Ishikawa (cell line): ENCODE measurements around the gene CHD9NB.

Source experiments
- CREB1 ChIP-seq: IDR thresholded peaks from 2 replicates; pipeline ENCODE4 v1.6.1; 2012; ENCODE audit warnings: low read depth
- EGR1 ChIP-seq: IDR thresholded peaks from 2 replicates; pipeline ENCODE4 v1.6.1; 2012
- EP300 ChIP-seq: IDR thresholded peaks from 2 replicates; pipeline ENCODE4 v1.6.1; 2012; ENCODE audit warnings: borderline replicate concordance
- MAX ChIP-seq: IDR thresholded peaks from 2 replicates; pipeline ENCODE4 v1.6.1; 2012
- RAD21 ChIP-seq: IDR thresholded peaks from 2 replicates; pipeline ENCODE4 v1.6.1; 2012; ENCODE audit warnings: low read depth
- TAF1 ChIP-seq: IDR thresholded peaks from 2 replicates; pipeline ENCODE4 v1.6.1; 2012; ENCODE audit warnings: low read depth, mild to moderate bottlenecking
- TEAD4 ChIP-seq: IDR thresholded peaks from 2 replicates; pipeline ENCODE4 v1.6.1; 2012
- USF1 ChIP-seq: IDR thresholded peaks from 2 replicates; pipeline ENCODE4 v1.6.1; 2012
- ZBTB7A ChIP-seq: IDR thresholded peaks from 2 replicates; pipeline ENCODE4 v1.6.1; 2012; ENCODE audit warnings: low read depth

- TF ChIP-seq CREB1 (no peak), TAF1 (no peak), USF1 (no peak), EGR1 (no peak), MAX (no peak), EP300 (no peak), ZBTB7A (no peak), RAD21 (no peak), TEAD4 (no peak)
Measured at GRCh38 chr16:53036066-53036465, 16.6 kb downstream of the CHD9NB start.
